DND-41 (cell line): ENCODE data around the gene HSPA4L.

Experiments used
- CTCF ChIP-seq: IDR thresholded peaks from 2 replicates; pipeline ENCODE4 v1.5.1; 2012; ENCODE audit warnings: borderline replicate concordance, low read length, moderate library complexity, mild to moderate bottlenecking; ENCODE audit not compliant: poor library complexity, severe bottlenecking; ENCODE audit errors: extremely low read depth
- EZH2 ChIP-seq: IDR thresholded peaks from 3 replicates; pipeline ENCODE4 v1.6.1; 2012; ENCODE audit warnings: borderline replicate concordance, low read depth, mild to moderate bottlenecking, moderate library complexity, low read length, inconsistent platforms; ENCODE audit not compliant: severe bottlenecking

- no peak for TF ChIP-seq CTCF
- TF ChIP-seq EZH2, result no peak
Measured at GRCh38 chr4:127782025-127782274, 172 bp upstream of the HSPA4L start.
